ENCODE results near the gene SLC7A5.
"Not testable (repeated sequence)": the region's sequence is repeated elsewhere in the genome, so short reads cannot be mapped to it uniquely, and the experiment has no call there.

The SLC7A5 gene

DNA sequence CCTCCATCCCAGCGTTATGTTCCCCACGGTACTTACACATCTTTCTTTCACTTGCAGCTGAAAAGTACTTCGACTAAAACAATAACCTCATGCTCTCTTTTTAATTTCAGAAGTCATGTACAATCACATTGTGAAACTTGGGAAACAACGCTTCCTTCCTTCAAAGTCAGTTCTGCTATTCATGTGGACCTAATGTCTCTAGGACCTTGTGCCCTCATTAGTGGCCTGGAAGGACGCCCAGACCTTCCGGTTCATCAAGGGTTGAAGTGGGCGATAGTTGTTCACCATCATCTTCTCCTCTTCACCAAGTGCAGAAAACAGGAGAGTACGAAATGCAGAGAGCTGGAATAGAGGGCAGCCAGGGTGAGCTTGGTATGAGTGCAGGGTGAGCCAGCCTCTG is 18.6 kb upstream of the SLC7A5 start:
- not testable (repeated sequence) for H3K4me1 ChIP-seq (ENCODE audit: control insufficient read depth in 1 of 2, insufficient read depth in 2 of 2, low read length in 2 of 2); H3K27me3 ChIP-seq (ENCODE audit: control insufficient read depth in 1 of 2, insufficient read depth in 2 of 2, low read length in 2 of 2); H3K9ac ChIP-seq (ENCODE audit: low read depth in 1 of 2, low read length in 2 of 2); H3K9me3 ChIP-seq (ENCODE audit: control insufficient read depth in 1 of 2, low read length in 2 of 2); H3K4me3 ChIP-seq (ENCODE audit: low read depth in 1 of 2, low read length in 2 of 2); H3K27ac ChIP-seq (ENCODE audit: low read depth, low read length); H3K36me3 ChIP-seq (ENCODE audit: control insufficient read depth in 1 of 2, insufficient read depth in 2 of 2, low read length in 2 of 2)

GRCh38 chr16:87885371-87885967 is 16.2 kb upstream of the SLC7A5 start:
- not testable (repeated sequence) for H3K36me3 ChIP-seq (ENCODE audit: control insufficient read depth in 1 of 2, insufficient read depth in 2 of 2, low read length in 2 of 2); H3K4me1 ChIP-seq (ENCODE audit: control insufficient read depth in 1 of 2, insufficient read depth in 2 of 2, low read length in 2 of 2); H3K27ac ChIP-seq (ENCODE audit: low read depth, low read length)

GRCh38 chr16:87882436-87883019 is 13.2 kb upstream of the SLC7A5 start:
- no peaks in the 10 kb centered on the region for H3K27me3 ChIP-seq (ENCODE audit: control insufficient read depth in 1 of 2, insufficient read depth in 2 of 2, low read length in 2 of 2)
- no peak overlapping the region for H3K27ac ChIP-seq (ENCODE audit: low read depth, low read length)

More at GRCh38 chr16:87885371-87885967, 16.2 kb upstream of the SLC7A5 start:
- not testable (repeated sequence) for H3K4me3 ChIP-seq (ENCODE audit: low read depth in 1 of 2, low read length in 2 of 2); H3K9me3 ChIP-seq (ENCODE audit: control insufficient read depth in 1 of 2, low read length in 2 of 2); H3K9ac ChIP-seq (ENCODE audit: low read depth in 1 of 2, low read length in 2 of 2); H3K27me3 ChIP-seq (ENCODE audit: control insufficient read depth in 1 of 2, insufficient read depth in 2 of 2, low read length in 2 of 2)

DNA sequence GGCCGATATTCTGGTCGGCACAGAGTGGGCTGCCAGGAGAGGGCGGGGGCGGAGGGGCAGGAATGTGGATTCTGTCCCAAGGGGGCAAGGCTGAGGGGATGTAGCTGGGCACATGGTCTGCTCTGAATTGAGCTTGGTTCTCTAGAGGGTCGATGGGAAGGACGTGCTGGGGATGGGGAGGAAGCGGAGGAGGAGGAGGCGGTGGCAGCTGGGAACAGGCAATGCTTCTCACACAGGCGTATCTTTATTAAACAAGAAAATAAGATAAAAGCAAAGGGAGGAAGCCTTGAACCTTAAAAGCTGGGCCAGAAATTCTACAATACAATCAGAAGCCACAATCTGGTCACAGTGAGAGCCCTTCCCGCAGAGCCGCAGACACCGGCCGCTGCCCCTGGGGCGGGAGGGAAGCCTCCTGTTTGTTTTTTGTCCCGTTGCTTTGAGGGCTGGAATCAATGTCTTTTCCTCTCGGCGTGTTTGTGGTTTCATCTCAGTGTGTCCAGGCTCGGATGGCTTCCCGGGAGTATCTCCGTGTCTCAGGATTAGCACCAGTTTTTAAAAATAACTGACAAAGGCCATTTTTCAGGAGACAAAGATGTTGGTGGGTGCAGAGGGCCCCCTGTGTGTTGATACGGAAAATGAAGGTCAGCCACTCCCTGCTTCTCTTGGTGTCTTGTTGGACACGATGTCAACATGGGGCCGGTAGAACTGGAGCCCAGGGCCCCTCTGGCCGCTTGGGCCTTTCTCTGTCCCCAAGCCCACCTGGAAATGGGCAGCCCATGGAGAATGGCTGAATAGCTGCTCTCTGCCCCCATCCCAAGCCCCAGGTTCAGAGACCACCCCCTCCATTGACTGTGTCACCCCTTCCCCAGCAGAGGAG is 12.3 kb upstream of the SLC7A5 start:
- no peak overlapping the region for H3K4me3 ChIP-seq (ENCODE audit: low read depth in 1 of 2, low read length in 2 of 2)
- no peaks in the 10 kb centered on the region for H3K27me3 ChIP-seq (ENCODE audit: control insufficient read depth in 1 of 2, insufficient read depth in 2 of 2, low read length in 2 of 2)
- H3K4me1 ChIP-seq (ENCODE audit: control insufficient read depth in 1 of 2, insufficient read depth in 2 of 2, low read length in 2 of 2): peaks cover 3 to 6% of the 10 kb centered on the region in 2 donors
- H3K36me3 ChIP-seq (ENCODE audit: control insufficient read depth in 1 of 2, insufficient read depth in 2 of 2, low read length in 2 of 2): no peaks in the 10 kb centered on the region
- no peak overlapping the region for H3K9ac ChIP-seq (ENCODE audit: low read depth in 1 of 2, low read length in 2 of 2)
- H3K9me3 ChIP-seq (ENCODE audit: control insufficient read depth in 1 of 2, low read length in 2 of 2): peaks cover 0 to 2% of the 10 kb centered on the region in 2 donors
- H3K27ac ChIP-seq (ENCODE audit: low read depth, low read length): no peak overlapping the region

More at GRCh38 chr16:87882436-87883019, 13.2 kb upstream of the SLC7A5 start:
- Histone ChIP-seq H3K9me3 (ENCODE audit: control insufficient read depth in 1 of 2, low read length in 2 of 2) (peaks cover 0 to 2% of the 10 kb centered on the region in 2 donors), H3K9ac (ENCODE audit: low read depth in 1 of 2, low read length in 2 of 2) (no peak overlapping the region), H3K36me3 (ENCODE audit: control insufficient read depth in 1 of 2, insufficient read depth in 2 of 2, low read length in 2 of 2) (no peaks in the 10 kb centered on the region), H3K4me1 (ENCODE audit: control insufficient read depth in 1 of 2, insufficient read depth in 2 of 2, low read length in 2 of 2) (peaks cover 3 to 6% of the 10 kb centered on the region in 2 donors), H3K4me3 (ENCODE audit: low read depth in 1 of 2, low read length in 2 of 2) (no peak overlapping the region)

GRCh38 chr16:87880117-87880696 is 10.9 kb upstream of the SLC7A5 start:
- peaks cover 0 to 2% of the 10 kb centered on the region in 2 donors for H3K9me3 ChIP-seq (ENCODE audit: control insufficient read depth in 1 of 2, low read length in 2 of 2)
- H3K27me3 ChIP-seq (ENCODE audit: control insufficient read depth in 1 of 2, insufficient read depth in 2 of 2, low read length in 2 of 2): no peaks in the 10 kb centered on the region
- peaks cover 0 to 6% of the 10 kb centered on the region in 2 donors for H3K4me1 ChIP-seq (ENCODE audit: control insufficient read depth in 1 of 2, insufficient read depth in 2 of 2, low read length in 2 of 2)
- H3K9ac ChIP-seq (ENCODE audit: low read depth in 1 of 2, low read length in 2 of 2): no peak overlapping the region
- no peak overlapping the region for H3K27ac ChIP-seq (ENCODE audit: low read depth, low read length)
- no peak overlapping the region for H3K4me3 ChIP-seq (ENCODE audit: low read depth in 1 of 2, low read length in 2 of 2)
- H3K36me3 ChIP-seq (ENCODE audit: control insufficient read depth in 1 of 2, insufficient read depth in 2 of 2, low read length in 2 of 2): no peaks in the 10 kb centered on the region

- H3K4me1 ChIP-seq (ENCODE audit: control insufficient read depth in 1 of 2, insufficient read depth in 2 of 2, low read length in 2 of 2): peaks cover 0 to 11% of the 10 kb centered on the region in 2 donors
- not testable (repeated sequence) for H3K27ac ChIP-seq (ENCODE audit: low read depth, low read length); H3K9ac ChIP-seq (ENCODE audit: low read depth in 1 of 2, low read length in 2 of 2); H3K9me3 ChIP-seq (ENCODE audit: control insufficient read depth in 1 of 2, low read length in 2 of 2); H3K36me3 ChIP-seq (ENCODE audit: control insufficient read depth in 1 of 2, insufficient read depth in 2 of 2, low read length in 2 of 2); H3K27me3 ChIP-seq (ENCODE audit: control insufficient read depth in 1 of 2, insufficient read depth in 2 of 2, low read length in 2 of 2); H3K4me3 ChIP-seq (ENCODE audit: low read depth in 1 of 2, low read length in 2 of 2)
Observed at GRCh38 chr16:87879411-87880013, 10.2 kb upstream of the SLC7A5 start.

DNA sequence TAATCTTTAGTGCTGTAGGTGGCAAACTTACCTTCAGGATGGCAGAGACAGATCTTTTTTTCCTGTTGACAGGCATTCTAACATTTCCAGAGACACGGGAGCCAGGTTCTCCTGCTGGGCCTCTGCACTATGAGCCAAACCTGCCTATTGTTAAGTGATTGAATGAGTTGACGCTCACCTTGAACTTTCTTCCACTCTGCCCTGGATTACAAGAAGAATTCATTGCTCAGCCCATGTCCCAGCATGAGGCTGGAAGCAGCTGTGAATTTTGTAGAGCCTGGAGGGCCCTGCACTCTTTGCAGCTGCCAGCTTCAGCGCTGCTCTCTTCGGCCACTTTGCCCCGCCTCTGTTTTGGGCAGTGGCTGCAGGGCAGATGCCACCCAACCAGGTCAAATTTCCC is 9.4 kb upstream of the SLC7A5 start:
- Histone ChIP-seq H3K4me3 (ENCODE audit: low read depth in 1 of 2, low read length in 2 of 2) (no peak overlapping the region), H3K9me3 (ENCODE audit: control insufficient read depth in 1 of 2, low read length in 2 of 2) (peaks cover 0 to 2% of the 10 kb centered on the region in 2 donors), H3K27ac (ENCODE audit: low read depth, low read length) (no peak overlapping the region), H3K4me1 (ENCODE audit: control insufficient read depth in 1 of 2, insufficient read depth in 2 of 2, low read length in 2 of 2) (peaks cover 0 to 11% of the 10 kb centered on the region in 2 donors), H3K27me3 (ENCODE audit: control insufficient read depth in 1 of 2, insufficient read depth in 2 of 2, low read length in 2 of 2) (no peaks in the 10 kb centered on the region), H3K9ac (ENCODE audit: low read depth in 1 of 2, low read length in 2 of 2) (no peak overlapping the region), H3K36me3 (ENCODE audit: control insufficient read depth in 1 of 2, insufficient read depth in 2 of 2, low read length in 2 of 2) (no peaks in the 10 kb centered on the region)

DNA sequence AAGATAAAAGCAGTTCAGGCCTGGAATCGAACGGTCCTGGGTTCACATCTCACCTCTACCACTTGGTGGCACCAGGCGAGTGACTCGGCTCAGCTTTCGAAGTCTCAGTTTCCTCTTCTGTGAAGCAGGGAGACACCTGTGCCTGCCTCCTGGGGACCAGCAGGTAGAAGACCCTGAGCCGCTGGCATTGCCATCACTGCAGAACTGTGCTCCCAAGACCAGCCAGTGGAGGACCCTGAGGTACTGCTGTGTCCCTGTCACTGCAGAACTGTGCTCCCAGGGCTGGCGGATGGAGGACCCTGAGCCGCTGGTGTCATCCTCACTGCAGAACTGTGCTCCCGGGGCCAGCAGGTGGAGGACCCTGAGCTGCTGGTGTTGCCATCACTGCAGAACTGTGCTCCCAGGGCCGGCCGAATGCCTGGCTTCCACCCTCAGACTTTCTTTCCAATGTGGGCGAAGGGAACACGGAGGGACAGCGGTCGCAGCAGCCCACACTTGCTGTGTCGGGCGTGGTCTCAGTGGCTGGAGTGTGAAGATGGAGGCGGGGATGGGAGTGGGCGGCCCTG is 8.7 kb upstream of the SLC7A5 start:
- no peak overlapping the region for H3K9ac ChIP-seq (ENCODE audit: low read depth in 1 of 2, low read length in 2 of 2)
- H3K4me1 ChIP-seq (ENCODE audit: control insufficient read depth in 1 of 2, insufficient read depth in 2 of 2, low read length in 2 of 2): peaks cover 0 to 11% of the 10 kb centered on the region in 2 donors
- peaks cover 0 to 2% of the 10 kb centered on the region in 2 donors for H3K9me3 ChIP-seq (ENCODE audit: control insufficient read depth in 1 of 2, low read length in 2 of 2)
- H3K4me3 ChIP-seq (ENCODE audit: low read depth in 1 of 2, low read length in 2 of 2): no peak overlapping the region
- no peaks in the 10 kb centered on the region for H3K27me3 ChIP-seq (ENCODE audit: control insufficient read depth in 1 of 2, insufficient read depth in 2 of 2, low read length in 2 of 2)
- H3K36me3 ChIP-seq (ENCODE audit: control insufficient read depth in 1 of 2, insufficient read depth in 2 of 2, low read length in 2 of 2): no peaks in the 10 kb centered on the region
- H3K27ac ChIP-seq (ENCODE audit: low read depth, low read length): no peak overlapping the region

GRCh38 chr16:87874639-87875427 is 5.5 kb upstream of the SLC7A5 start:
- Histone ChIP-seq H3K4me1 (ENCODE audit: control insufficient read depth in 1 of 2, insufficient read depth in 2 of 2, low read length in 2 of 2) (peaks cover 7 to 21% of the 10 kb centered on the region in 2 donors), H3K9me3 (ENCODE audit: control insufficient read depth in 1 of 2, low read length in 2 of 2) (peaks cover 0 to 2% of the 10 kb centered on the region in 2 donors), H3K4me3 (ENCODE audit: low read depth in 1 of 2, low read length in 2 of 2) (no peak overlapping the region), H3K9ac (ENCODE audit: low read depth in 1 of 2, low read length in 2 of 2) (no peak overlapping the region), H3K36me3 (ENCODE audit: control insufficient read depth in 1 of 2, insufficient read depth in 2 of 2, low read length in 2 of 2) (no peaks in the 10 kb centered on the region), H3K27me3 (ENCODE audit: control insufficient read depth in 1 of 2, insufficient read depth in 2 of 2, low read length in 2 of 2) (peaks cover 0 to 3% of the 10 kb centered on the region in 2 donors), H3K27ac (ENCODE audit: low read depth, low read length) (no peak overlapping the region)
